Activated CD8-positive, alpha-beta memory T cell treated with anti-CD3 and anti-CD28 coated beads for 36 hours (primary cell): ENCODE results near the gene TENM4. TPM values are rescaled to one million over a fixed set of nuclear protein-coding genes. Genes with fewer than 3 reads are reported as not detected.

Experiments used
- CTCF ChIA-PET: fragments of 350-600 bp; sonication (Branson Sonifier 250); formaldehyde crosslinking; loops from one replicate; lab custom pipeline; 2021; ENCODE audit warnings: antibody characterized with exemption; lab: Charles Lee
- POLR2A ChIA-PET: fragments of 350-600 bp; sonication (Branson Sonifier 250); formaldehyde crosslinking; loops from one replicate; lab custom pipeline; 2021; ENCODE audit warnings: antibody characterized with exemption; lab: Charles Lee
- total RNA-seq, 2 experiments: library from RNA; stranded (reverse); gene quantifications; one replicate each; pipeline ENCODE4 v1.2.3, GENCODE V29; 2021

The TENM4 gene
- total RNA-seq, 2 experiments from 2014 or later: not detected

DNA sequence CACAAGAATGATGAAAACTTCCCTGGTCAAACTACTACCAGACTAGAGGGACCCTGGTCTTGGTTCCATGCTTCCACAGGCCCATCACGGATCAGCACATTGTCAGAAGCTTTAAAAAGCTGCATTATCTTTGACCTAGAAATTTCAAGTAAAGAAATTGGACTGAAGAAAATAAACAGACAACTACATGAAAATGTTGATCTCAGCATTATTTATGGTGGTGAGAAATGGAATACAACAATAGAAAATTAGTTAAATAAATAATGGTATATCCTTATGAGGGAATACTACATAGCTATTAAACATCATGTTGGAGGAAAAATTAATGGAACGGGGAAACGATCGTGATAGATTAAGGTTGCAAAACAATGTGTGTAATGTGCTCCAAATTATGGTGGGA is 13.7 kb downstream of the TENM4 start:
- CTCF ChIA-PET: no interaction called here

GRCh38 chr11:79425463-79425862 is 15.4 kb downstream of the TENM4 start:
- ChIA-PET CTCF (no interaction called here), POLR2A (no interaction called here)

More for the DNA sequence above, 13.7 kb downstream of the TENM4 start:
- POLR2A ChIA-PET: no interaction called here

DNA sequence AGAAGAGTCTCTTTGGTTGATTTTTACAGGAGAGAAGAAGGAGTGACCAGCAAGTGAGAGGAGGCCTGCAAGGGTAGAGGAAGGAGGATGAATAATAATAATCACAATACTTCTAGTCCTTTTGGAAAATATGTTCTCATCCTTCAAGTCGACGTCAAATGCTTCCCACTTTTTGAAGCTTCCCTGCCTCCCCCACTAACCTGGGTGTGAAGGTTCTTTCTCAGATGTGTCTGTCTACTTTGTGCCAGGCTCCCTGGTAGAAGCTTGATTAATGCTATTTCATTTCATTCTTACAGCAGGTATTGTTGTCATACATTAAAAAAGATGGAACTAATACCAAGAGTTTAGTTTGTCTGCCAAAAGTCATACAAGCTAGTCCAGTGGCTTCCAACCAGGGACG is 17.1 kb downstream of the TENM4 start:
- ChIA-PET CTCF (no interaction called here), POLR2A (no interaction called here)

DNA sequence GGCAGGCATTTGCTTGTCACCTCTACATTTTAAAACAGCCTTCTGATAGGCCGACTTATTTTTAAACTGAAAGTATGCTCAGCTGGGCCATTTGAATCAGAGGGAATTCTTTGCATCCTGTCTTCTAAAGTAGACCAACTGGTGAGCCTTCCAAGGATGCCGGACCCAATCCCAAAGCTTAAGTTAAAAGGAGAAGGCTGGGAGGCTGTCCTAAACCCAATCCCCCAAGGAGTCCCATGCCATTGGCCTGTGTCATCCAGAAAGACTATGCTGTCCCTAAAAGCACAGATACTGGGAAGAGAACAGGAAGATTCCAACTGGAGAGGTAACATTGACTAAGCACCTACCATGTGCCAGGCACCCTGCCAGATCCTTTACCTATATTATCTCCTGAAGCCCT is 18.0 kb downstream of the TENM4 start:
- POLR2A ChIA-PET: no interaction called here
- CTCF ChIA-PET: no interaction called here

GRCh38 chr11:79421820-79422219 is 19.0 kb downstream of the TENM4 start:
- ChIA-PET POLR2A (no interaction called here), CTCF (no interaction called here)

DNA sequence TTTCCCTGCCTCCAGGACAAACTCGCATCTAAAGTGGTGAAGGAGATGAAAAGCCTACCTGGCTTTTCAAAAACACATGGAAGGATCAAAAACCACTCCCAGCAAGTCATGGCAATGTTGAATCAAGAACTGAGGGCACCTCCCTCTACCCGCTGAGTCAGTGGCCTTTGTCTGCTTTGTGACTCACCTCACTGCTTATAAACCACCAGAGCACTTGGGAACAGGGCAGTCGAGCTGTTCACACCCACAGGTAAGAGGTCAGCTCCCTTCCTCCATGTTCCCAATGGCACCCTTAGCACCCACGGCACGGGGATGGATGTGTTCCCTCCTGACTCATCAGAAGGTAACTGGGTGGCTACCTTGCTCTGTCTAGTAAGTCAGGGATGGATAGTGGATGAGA is 21.7 kb downstream of the TENM4 start:
- ChIA-PET POLR2A (no interaction called here), CTCF (no interaction called here)

GRCh38 chr11:79418241-79418640 is 22.6 kb downstream of the TENM4 start:
- ChIA-PET POLR2A (no interaction called here), CTCF (no interaction called here)

DNA sequence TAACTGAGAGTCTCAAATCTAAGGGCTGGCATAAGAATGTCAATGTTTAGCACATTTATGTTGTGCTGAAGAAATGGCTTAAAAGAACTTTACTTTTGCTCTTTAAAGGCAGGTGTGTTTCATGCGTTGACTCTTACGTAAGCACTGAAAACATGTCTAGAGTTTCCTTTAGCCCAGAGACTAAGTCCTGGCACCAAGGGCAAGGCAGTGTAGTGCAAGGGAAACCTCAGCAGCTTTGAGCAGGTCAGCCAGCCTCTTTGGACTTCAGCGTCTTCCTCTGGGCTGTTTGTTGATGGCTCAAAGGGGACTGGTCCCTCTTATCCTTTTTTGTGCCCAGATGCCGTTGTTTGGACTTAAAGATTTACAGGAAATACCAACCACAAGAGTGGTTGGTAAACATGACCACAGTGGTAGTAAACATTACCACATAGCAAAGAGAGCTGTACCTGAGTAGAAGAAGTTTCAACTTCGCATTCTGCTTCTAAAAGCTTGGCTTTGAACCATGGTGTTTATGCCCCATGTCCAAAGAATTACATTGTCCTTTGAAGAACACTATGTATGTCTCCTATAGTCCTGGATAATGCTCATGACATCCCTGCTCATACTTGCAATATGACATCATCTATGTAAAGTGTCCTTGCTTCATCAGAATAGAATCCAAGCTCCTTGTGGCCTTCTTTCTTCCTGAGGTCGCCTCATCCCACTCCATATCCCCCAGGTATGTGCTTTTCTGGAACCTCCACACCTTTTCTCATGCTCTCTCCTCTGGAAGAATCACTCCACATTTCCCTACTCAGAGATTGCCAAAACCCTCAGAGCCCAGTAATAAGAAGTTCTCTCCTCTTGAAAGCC is 23.5 kb downstream of the TENM4 start:
- POLR2A ChIA-PET: no interaction called here
- CTCF ChIA-PET: no interaction called here

DNA sequence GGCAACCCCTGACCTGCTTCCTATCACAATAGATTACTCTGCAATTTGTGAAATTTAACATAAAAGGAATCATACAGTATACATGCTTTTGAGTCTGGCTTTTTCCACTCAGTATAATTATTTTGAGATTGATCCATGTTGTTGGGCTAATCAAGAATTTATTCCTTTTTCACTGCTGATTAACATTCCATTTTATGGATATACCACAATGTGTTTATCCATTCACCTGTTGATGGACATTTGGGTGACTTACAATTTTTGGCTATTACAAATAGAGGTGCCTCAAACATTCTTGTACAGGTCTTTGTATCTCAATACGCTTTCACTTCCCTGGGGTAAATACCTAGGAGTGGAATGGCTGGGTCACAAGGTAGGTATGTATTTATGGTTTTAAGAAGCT is 24.9 kb downstream of the TENM4 start:
- ChIA-PET POLR2A (no interaction called here), CTCF (no interaction called here)

DNA sequence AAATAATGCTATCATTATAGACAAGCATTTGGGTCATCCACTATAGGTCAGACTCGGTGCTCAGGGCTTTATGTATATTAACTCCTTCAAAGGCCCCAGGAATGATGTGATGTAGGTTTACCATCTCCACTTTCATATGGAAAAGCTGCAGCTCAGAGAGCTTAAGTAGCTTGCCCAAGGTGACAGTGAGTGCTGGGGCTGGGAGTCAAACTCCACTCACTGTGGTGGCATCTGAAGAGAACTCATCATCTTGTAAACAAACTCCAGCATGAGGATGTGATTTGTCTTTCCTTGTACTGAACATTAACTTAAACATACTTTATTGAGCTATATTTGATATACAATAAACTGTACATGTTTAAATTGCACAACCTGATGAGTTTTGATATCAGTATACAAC is 25.4 kb downstream of the TENM4 start:
- POLR2A ChIA-PET: no interaction called here
- CTCF ChIA-PET: no interaction called here

DNA sequence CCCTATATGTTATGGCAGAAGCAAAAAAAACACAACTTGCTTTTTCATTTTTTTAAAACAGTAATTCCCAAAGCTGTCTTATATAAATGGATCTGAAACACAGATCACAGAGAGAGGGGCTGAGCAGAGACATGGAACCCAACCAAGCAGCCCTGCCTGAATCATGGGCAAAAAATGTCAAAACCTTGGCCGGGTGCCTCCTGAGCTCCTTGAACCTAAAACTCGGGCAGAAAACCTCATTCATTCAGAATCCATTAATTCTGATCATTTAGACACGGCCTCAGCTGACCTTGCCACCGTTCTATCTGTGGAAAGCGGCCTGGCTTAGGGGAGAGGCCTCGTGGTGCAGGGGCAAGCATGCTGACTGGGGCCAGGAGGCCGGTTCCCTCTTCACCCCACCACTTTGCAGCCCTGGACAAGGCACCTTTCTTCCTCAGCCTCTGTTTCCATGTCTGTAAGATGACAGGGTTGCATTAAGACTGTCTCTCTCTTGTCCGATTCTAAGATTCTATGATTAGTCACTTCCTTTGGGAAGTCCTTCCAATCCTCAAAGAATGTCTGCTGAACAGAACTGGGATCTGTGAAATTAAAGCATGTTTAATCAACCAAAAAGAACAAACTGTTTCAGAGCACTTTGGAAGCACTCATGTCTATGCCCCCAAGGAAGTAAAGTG is 26.0 kb downstream of the TENM4 start:
- ChIA-PET CTCF (no interaction called here), POLR2A (no interaction called here)

DNA sequence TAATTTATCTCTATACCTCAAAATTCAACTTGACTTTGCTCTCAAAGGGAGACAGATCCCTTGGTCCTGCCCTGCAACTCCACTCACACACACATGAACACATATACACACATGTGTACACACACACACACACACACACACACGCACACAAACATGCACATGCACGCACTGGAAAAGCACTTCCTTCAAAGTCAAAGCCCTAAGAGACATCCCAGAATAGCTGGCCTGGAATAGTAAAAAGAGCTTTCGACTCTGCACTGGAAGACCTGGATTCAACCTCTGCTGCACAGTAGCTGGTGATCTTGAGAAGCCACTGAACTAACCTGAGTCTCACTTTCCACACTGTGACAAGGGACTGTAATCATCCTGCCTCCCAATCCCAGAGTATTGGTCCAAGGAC is 26.8 kb downstream of the TENM4 start:
- CTCF ChIA-PET: no interaction called here

GRCh38 chr11:79413268-79413667 is 27.6 kb downstream of the TENM4 start:
- ChIA-PET CTCF (no interaction called here), POLR2A (no interaction called here)

More for the DNA sequence above, 26.8 kb downstream of the TENM4 start:
- POLR2A ChIA-PET: no interaction called here

GRCh38 chr11:79412761-79413160 is 28.1 kb downstream of the TENM4 start:
- ChIA-PET CTCF (no interaction called here), POLR2A (no interaction called here)

DNA sequence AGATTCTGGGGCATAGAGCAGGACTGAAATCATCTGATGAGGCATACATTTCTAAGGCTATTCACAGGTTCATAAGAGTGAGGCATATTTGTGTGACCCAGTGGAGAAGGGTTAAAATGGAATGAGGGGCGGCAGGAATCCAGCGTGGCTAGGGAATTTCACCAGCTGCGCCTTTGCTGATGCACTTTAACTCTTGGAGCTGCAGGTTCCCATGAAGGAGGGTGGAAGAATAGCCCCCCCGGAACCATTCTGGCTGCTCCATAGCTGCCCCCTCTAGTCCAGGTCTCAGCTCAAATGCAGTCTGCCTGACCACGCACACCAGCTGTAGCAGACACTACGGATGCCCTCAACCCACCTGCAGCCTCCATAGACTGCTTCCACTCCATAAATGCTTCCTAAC is 31.5 kb downstream of the TENM4 start:
- ChIA-PET CTCF (no interaction called here), POLR2A (no interaction called here)

GRCh38 chr11:79406376-79406775 is 34.5 kb downstream of the TENM4 start:
- POLR2A ChIA-PET: no interaction called here
- CTCF ChIA-PET: no interaction called here

DNA sequence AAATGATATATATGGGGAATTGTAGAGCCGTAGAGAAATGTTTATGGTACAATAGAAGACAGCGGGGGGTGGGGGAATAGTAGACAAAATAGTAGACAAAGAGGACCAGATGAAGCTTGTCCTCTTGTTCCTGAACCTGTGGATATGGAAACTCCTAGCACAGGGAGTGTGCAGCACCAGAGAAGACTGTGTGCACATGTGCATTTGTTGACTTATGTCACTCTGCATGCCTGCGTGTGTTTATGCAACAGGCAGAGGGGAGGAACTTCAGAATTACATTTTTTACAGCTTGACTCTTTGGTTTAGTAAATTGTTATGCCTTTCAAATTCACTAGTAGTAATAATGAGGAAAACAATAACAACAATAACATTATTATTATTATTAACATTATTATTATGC is 36.0 kb downstream of the TENM4 start:
- CTCF ChIA-PET: no interaction called here
- POLR2A ChIA-PET: no interaction called here

GRCh38 chr11:79404325-79404724 is 36.5 kb downstream of the TENM4 start:
- POLR2A ChIA-PET: no interaction called here

DNA sequence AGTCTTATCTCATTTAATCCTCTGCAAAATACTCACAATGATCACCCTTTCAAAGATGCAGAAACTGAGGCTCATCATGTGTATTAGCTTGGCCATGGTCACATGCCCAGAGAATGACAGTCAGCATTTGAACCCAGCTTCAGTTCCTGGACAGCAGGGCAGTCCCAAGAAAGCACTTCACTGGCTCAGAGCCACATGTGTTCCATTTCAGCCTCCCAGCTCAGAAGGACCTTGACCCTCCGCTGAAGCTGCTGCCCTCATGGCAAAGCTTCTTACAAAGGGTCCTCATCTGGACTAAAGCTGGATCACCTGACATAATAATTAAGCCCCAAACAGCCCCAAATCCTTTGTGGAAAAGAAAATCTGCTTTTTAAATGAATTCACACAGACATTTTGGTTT is 37.0 kb downstream of the TENM4 start:
- ChIA-PET CTCF (no interaction called here), POLR2A (no interaction called here)

More at GRCh38 chr11:79404325-79404724, 36.5 kb downstream of the TENM4 start:
- CTCF ChIA-PET: no interaction called here

DNA sequence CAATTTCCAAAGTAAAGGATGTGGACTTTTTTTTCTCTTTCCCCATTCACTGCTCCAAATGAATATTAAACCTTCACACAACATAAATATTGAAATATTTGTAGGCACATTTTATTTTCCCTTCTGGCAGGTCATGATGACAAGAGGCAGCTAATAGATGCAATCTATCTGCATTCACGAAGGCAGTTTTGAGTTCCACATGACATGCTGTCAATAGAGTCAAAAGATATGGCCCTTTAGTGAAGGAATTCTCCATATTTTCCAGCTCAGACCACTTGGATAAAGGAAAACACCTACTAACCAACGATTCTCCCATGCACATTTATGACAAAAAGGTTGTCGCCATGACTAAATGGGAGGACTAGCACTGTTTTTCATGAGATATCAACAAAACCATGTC is 37.9 kb downstream of the TENM4 start:
- CTCF ChIA-PET: no interaction called here
- POLR2A ChIA-PET: no interaction called here

DNA sequence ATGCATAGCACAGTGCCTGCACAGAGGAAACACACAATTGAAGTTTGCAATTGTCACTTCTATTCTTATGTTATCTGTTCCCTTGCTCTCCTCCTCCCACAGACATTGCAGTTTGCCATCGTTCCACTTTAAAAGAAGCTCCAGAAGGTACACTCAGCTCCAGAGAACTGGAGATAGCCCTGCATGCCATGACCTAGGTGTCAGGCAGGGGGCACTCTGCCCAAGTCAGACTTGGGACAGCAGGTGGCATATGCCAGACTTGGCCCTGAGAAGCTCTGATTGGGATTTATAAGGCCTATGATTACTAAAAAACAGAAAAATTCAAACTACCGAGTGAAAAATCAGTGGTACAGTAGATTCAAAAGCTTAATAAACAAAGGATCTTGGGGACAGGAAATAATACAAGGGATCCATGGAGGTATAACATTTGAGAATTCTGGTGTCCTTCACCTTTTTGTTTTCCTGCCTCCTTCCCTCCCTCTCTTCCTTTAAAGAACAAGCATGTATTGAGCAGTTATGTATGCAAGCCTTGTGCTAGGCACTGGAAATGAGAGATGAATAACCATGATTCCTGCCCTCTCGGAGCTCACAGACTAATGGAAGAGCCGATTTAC is 40.0 kb downstream of the TENM4 start:
- POLR2A ChIA-PET: no interaction called here
- CTCF ChIA-PET: no interaction called here
